GM23338 (cell line): ENCODE results near the gene PLA1A. TPM values are rescaled to one million over a fixed set of nuclear protein-coding genes. Genes with fewer than 3 reads are reported as not detected.

Experiments
- ATAC-seq: fragments of 200-7000 bp; cut with Tn5 transposase; 3 replicates; pipeline ENCODE4 v1.9.1; 2020
- DNase-seq: peaks from one replicate; pipeline ENCODE4 v3.0.0-alpha.2; 2015; ENCODE audit warnings: low spot score
- H2AFZ ChIP-seq: fragments of 200-600 bp; sonication (generic); 2 replicates; pipeline ENCODE4 v1.8.0; 2016; ENCODE audit warnings: antibody characterized with exemption, mild to moderate bottlenecking, moderate library complexity
- H3F3A ChIP-seq: fragments of 200-600 bp; sonication (generic); replicated peaks from 2 replicates; pipeline ENCODE4 v1.8.0; 2017; ENCODE audit warnings: antibody characterized with exemption, mixed run types, low read depth
- H3K27ac ChIP-seq: fragments of 200-600 bp; sonication (generic); 2 replicates; pipeline ENCODE4 v1.6.1; 2016; ENCODE audit warnings: low read depth
- H3K27me3 ChIP-seq: fragments of 200-600 bp; sonication (generic); 2 replicates; pipeline ENCODE4 v1.8.0; 2016; ENCODE audit warnings: mild to moderate bottlenecking, mixed run types, moderate library complexity; ENCODE audit not compliant: insufficient read depth
- H3K36me3 ChIP-seq: fragments of 200-600 bp; sonication (generic); 2 replicates; pipeline ENCODE4 v1.8.0; 2016; ENCODE audit warnings: mild to moderate bottlenecking; ENCODE audit not compliant: insufficient read depth
- H3K4me1 ChIP-seq: fragments of 200-600 bp; sonication (generic); 2 replicates; pipeline ENCODE4 v1.8.0; 2016; ENCODE audit warnings: mild to moderate bottlenecking, moderate library complexity; ENCODE audit not compliant: insufficient read depth
- H3K4me2 ChIP-seq: fragments of 200-600 bp; sonication (generic); 2 replicates; pipeline ENCODE4 v1.7.1; 2017; ENCODE audit warnings: mixed run types
- H3K4me3 ChIP-seq: fragments of 200-600 bp; sonication (generic); 2 replicates; pipeline ENCODE4 v1.6.1; 2016; ENCODE audit warnings: mixed run types
- H3K79me2 ChIP-seq: fragments of 200-600 bp; sonication (generic); replicated peaks from 2 replicates; pipeline ENCODE4 v1.8.0; 2017; ENCODE audit warnings: mild to moderate bottlenecking; ENCODE audit not compliant: insufficient read depth
- H3K9me2 ChIP-seq: fragments of 200-600 bp; sonication (generic); 2 replicates; pipeline ENCODE4 v1.8.0; 2017; ENCODE audit not compliant: insufficient read depth
- H4K20me1 ChIP-seq: fragments of 200-600 bp; sonication (generic); replicated peaks from 2 replicates; pipeline ENCODE4 v1.8.0; 2017; ENCODE audit warnings: mild to moderate bottlenecking; ENCODE audit not compliant: insufficient read depth
- H3K27ac Mint-ChIP-seq: 2 replicates; pipeline ENCODE4 v1.8.0; 2020; ENCODE audit warnings: inconsistent platforms, mild to moderate bottlenecking, moderate library complexity, mixed read lengths
- H3K27me3 Mint-ChIP-seq: 3 replicates; pipeline ENCODE4 v1.8.0; 2022; ENCODE audit warnings: low read depth, mild to moderate bottlenecking, moderate library complexity, mixed read lengths, inconsistent platforms; ENCODE audit not compliant: insufficient read depth, poor library complexity
- H3K36me3 Mint-ChIP-seq: 3 replicates; pipeline ENCODE4 v1.8.0; 2021; ENCODE audit warnings: low read depth, mild to moderate bottlenecking, inconsistent platforms, moderate library complexity, mixed read lengths
- H3K4me1 Mint-ChIP-seq: 3 replicates; pipeline ENCODE4 v1.8.0; 2020; ENCODE audit warnings: mild to moderate bottlenecking, inconsistent platforms, mixed read lengths
- H3K4me3 Mint-ChIP-seq: 3 replicates; pipeline ENCODE4 v1.8.0; 2021; ENCODE audit warnings: moderate library complexity, mild to moderate bottlenecking, inconsistent platforms, mixed read lengths
- H3K9me3 Mint-ChIP-seq: 3 replicates; pipeline ENCODE4 v1.8.0; 2020; ENCODE audit warnings: moderate library complexity, mild to moderate bottlenecking, inconsistent platforms, mixed read lengths
- CREB1 ChIP-seq: fragments of 250-450 bp; sonication (Bioruptor Pico); IDR thresholded peaks from 2 replicates; pipeline ENCODE4 v1.5.0; 2020; ENCODE audit warnings: low read depth, mild to moderate bottlenecking, moderate library complexity
- EZH2 ChIP-seq: fragments of 200-600 bp; sonication (generic); IDR thresholded peaks from one replicate; pipeline ENCODE4 v1.8.0; 2017; ENCODE audit warnings: antibody characterized with exemption, mild to moderate bottlenecking, low read depth; ENCODE audit not compliant: unreplicated experiment
- EZH2phosphoT487 ChIP-seq: fragments of 200-600 bp; sonication (generic); IDR thresholded peaks from one replicate; pipeline ENCODE4 v1.8.1; 2018; ENCODE audit warnings: antibody characterized with exemption; ENCODE audit not compliant: unreplicated experiment
- JUNB ChIP-seq: IDR thresholded peaks from one replicate; pipeline ENCODE4 v1.6.1; 2016; ENCODE audit warnings: antibody characterized with exemption; ENCODE audit not compliant: unreplicated experiment
- NANOG ChIP-seq: IDR thresholded peaks from 2 replicates; pipeline ENCODE4 v1.6.1; 2016; ENCODE audit warnings: antibody characterized with exemption, borderline replicate concordance
- POLR2AphosphoS5 ChIP-seq: IDR thresholded peaks from 2 replicates; pipeline ENCODE4 v1.6.1; 2016; ENCODE audit warnings: antibody characterized with exemption, low read depth
- STAT1 ChIP-seq: IDR thresholded peaks from one replicate; pipeline ENCODE4 v1.6.1; 2016; ENCODE audit warnings: antibody characterized with exemption; ENCODE audit not compliant: unreplicated experiment
- ZNF114 ChIP-seq: fragments of 250-450 bp; sonication (Bioruptor Pico); IDR thresholded peaks from 2 replicates; pipeline ENCODE4 v1.5.0; 2020; ENCODE audit warnings: mild to moderate bottlenecking, moderate library complexity
- ZNF331 ChIP-seq: fragments of 250-450 bp; sonication (Bioruptor Pico); IDR thresholded peaks from 2 replicates; pipeline ENCODE4 v1.5.0; 2020; ENCODE audit warnings: low read depth, mild to moderate bottlenecking, moderate library complexity
- polyA plus RNA-seq: library from polyadenylated mRNA; unstranded; fragments of >200 nt; fragmentation: Nextera tagmentation; extraction: Ambion mirVana; gene quantifications from 2 replicates; pipeline ENCODE4 v1.2.1, GENCODE V29; 2016
- total RNA-seq: library from RNA; depleted of rRNA; stranded (reverse); fragments of >200 nt; shearing (Covaris generic); gene quantifications from 2 replicates; pipeline ENCODE4 v1.2.3, GENCODE V29; 2014
- TF ChIP-seq, protein P1 (sequence below): fragments of 250-450 bp; sonication (Bioruptor Pico); IDR thresholded peaks from 2 replicates; pipeline ENCODE4 v1.5.0; 2020; ENCODE audit warnings: mild to moderate bottlenecking, moderate library complexity
- TF ChIP-seq, protein P2 (sequence below), 2 experiments: fragments of 200-600 bp in 1 of 2; sonication (generic) in 1 of 2; conservative IDR thresholded peaks; 2 replicates each; pipeline versions ENCODE4 v1.5.1 to v1.6.1; 2016 to 2017; ENCODE audit warnings: antibody characterized with exemption in 2 of 2, low read depth in 2 of 2, mild to moderate bottlenecking in 2 of 2, moderate library complexity in 1 of 2
- TF ChIP-seq, protein P3 (sequence below): IDR thresholded peaks from 2 replicates; pipeline ENCODE4 v1.6.1; 2016; ENCODE audit warnings: antibody characterized with exemption
- TF ChIP-seq, protein P4 (sequence below): IDR thresholded peaks from one replicate; pipeline ENCODE4 v1.6.1; 2018; ENCODE audit warnings: antibody characterized with exemption; ENCODE audit not compliant: unreplicated experiment

PLA1A gene
- total and polyA plus RNA-seq, 2 experiments from 2014 or later: not detected

DNA sequence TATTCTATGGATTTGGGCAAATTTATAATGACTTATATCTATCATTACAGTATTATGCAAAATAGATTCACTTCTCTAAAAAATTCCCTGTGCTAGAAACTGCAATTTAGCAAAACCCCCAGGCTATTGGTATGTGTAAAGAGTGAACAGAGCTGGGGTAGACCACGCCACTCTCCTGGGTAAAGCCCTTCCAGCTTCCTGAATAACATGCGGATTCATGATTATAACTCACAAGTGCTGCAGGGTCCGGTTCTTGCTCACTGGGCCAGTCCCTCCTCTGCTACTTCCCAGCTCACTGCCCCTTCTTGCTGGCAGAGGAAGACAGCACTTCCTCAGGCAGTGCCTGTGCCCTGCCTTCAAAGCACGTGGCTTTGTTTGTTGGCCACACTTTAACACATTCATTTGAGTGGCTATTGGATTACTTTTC is 42.4 kb upstream of the PLA1A start:
- DNase-seq: no peak
- H3K4me1 ChIP-seq: no peaks in the 10 kb centered on the region
- H3K27me3 Mint-ChIP-seq: no peaks in the 10 kb centered on the region
- H3K36me3 ChIP-seq: no peaks in the 10 kb centered on the region
- no peak overlapping the region for H3K4me2 ChIP-seq
- H3K27me3 ChIP-seq: no peaks in the 10 kb centered on the region
- H3K79me2 ChIP-seq: no peaks in the 10 kb centered on the region
- no peaks in the 10 kb centered on the region for H3K36me3 Mint-ChIP-seq
- peak overlapping the region; percentile 81; the same call in 1 of the 2 replicates for H2AFZ ChIP-seq
- no peaks in the 10 kb centered on the region for H3K9me3 Mint-ChIP-seq
- peaks cover 3% of the 10 kb centered on the region; the same call in 1 of the 3 replicates for H3K4me1 Mint-ChIP-seq
- H3F3A ChIP-seq: no peaks in the 10 kb centered on the region
- no peak for ATAC-seq
- no peak overlapping the region for H3K4me3 Mint-ChIP-seq
- no peak overlapping the region for H3K27ac Mint-ChIP-seq
- no peak for TF ChIP-seq STAT1
- no peak for TF ChIP-seq EZH2
- no peak for TF ChIP-seq EZH2phosphoT487
- TF ChIP-seq NANOG: no peak
- no peak for TF ChIP-seq CREB1 (CRISPR knock-in tag)
- TF ChIP-seq, protein P1, sequence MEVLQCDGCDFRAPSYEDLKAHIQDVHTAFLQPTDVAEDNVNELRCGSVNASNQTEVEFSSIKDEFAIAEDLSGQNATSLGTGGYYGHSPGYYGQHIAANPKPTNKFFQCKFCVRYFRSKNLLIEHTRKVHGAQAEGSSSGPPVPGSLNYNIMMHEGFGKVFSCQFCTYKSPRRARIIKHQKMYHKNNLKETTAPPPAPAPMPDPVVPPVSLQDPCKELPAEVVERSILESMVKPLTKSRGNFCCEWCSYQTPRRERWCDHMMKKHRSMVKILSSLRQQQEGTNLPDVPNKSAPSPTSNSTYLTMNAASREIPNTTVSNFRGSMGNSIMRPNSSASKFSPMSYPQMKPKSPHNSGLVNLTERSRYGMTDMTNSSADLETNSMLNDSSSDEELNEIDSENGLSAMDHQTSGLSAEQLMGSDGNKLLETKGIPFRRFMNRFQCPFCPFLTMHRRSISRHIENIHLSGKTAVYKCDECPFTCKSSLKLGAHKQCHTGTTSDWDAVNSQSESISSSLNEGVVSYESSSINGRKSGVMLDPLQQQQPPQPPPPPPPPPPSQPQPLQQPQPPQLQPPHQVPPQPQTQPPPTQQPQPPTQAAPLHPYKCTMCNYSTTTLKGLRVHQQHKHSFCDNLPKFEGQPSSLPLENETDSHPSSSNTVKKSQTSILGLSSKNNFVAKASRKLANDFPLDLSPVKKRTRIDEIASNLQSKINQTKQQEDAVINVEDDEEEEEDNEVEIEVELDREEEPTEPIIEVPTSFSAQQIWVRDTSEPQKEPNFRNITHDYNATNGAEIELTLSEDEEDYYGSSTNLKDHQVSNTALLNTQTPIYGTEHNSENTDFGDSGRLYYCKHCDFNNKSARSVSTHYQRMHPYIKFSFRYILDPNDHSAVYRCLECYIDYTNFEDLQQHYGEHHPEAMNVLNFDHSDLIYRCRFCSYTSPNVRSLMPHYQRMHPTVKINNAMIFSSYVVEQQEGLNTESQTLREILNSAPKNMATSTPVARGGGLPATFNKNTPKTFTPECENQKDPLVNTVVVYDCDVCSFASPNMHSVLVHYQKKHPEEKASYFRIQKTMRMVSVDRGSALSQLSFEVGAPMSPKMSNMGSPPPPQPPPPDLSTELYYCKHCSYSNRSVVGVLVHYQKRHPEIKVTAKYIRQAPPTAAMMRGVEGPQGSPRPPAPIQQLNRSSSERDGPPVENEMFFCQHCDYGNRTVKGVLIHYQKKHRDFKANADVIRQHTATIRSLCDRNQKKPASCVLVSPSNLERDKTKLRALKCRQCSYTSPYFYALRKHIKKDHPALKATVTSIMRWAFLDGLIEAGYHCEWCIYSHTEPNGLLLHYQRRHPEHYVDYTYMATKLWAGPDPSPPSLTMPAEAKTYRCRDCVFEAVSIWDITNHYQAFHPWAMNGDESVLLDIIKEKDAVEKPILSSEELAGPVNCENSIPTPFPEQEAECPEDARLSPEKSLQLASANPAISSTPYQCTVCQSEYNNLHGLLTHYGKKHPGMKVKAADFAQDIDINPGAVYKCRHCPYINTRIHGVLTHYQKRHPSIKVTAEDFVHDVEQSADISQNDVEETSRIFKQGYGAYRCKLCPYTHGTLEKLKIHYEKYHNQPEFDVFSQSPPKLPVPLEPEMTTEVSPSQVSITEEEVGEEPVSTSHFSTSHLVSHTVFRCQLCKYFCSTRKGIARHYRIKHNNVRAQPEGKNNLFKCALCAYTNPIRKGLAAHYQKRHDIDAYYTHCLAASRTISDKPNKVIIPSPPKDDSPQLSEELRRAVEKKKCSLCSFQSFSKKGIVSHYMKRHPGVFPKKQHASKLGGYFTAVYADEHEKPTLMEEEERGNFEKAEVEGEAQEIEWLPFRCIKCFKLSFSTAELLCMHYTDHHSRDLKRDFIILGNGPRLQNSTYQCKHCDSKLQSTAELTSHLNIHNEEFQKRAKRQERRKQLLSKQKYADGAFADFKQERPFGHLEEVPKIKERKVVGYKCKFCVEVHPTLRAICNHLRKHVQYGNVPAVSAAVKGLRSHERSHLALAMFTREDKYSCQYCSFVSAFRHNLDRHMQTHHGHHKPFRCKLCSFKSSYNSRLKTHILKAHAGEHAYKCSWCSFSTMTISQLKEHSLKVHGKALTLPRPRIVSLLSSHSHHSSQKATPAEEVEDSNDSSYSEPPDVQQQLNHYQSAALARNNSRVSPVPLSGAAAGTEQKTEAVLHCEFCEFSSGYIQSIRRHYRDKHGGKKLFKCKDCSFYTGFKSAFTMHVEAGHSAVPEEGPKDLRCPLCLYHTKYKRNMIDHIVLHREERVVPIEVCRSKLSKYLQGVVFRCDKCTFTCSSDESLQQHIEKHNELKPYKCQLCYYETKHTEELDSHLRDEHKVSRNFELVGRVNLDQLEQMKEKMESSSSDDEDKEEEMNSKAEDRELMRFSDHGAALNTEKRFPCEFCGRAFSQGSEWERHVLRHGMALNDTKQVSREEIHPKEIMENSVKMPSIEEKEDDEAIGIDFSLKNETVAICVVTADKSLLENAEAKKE (CRISPR knock-in tag): no peak
- TF ChIP-seq JUNB: no peak
- TF ChIP-seq POLR2AphosphoS5: no peak
- TF ChIP-seq ZNF114 (CRISPR knock-in tag): no peak
- TF ChIP-seq, protein P2, sequence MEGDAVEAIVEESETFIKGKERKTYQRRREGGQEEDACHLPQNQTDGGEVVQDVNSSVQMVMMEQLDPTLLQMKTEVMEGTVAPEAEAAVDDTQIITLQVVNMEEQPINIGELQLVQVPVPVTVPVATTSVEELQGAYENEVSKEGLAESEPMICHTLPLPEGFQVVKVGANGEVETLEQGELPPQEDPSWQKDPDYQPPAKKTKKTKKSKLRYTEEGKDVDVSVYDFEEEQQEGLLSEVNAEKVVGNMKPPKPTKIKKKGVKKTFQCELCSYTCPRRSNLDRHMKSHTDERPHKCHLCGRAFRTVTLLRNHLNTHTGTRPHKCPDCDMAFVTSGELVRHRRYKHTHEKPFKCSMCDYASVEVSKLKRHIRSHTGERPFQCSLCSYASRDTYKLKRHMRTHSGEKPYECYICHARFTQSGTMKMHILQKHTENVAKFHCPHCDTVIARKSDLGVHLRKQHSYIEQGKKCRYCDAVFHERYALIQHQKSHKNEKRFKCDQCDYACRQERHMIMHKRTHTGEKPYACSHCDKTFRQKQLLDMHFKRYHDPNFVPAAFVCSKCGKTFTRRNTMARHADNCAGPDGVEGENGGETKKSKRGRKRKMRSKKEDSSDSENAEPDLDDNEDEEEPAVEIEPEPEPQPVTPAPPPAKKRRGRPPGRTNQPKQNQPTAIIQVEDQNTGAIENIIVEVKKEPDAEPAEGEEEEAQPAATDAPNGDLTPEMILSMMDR (conservative IDR thresholded peaks at IDR 0.05; ENCODE audit: low read depth in 2 of 2): no peak
- TF ChIP-seq ZNF331 (CRISPR knock-in tag): no peak
- TF ChIP-seq, protein P3, sequence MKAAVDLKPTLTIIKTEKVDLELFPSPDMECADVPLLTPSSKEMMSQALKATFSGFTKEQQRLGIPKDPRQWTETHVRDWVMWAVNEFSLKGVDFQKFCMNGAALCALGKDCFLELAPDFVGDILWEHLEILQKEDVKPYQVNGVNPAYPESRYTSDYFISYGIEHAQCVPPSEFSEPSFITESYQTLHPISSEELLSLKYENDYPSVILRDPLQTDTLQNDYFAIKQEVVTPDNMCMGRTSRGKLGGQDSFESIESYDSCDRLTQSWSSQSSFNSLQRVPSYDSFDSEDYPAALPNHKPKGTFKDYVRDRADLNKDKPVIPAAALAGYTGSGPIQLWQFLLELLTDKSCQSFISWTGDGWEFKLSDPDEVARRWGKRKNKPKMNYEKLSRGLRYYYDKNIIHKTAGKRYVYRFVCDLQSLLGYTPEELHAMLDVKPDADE: no peak
- TF ChIP-seq, protein P4, sequence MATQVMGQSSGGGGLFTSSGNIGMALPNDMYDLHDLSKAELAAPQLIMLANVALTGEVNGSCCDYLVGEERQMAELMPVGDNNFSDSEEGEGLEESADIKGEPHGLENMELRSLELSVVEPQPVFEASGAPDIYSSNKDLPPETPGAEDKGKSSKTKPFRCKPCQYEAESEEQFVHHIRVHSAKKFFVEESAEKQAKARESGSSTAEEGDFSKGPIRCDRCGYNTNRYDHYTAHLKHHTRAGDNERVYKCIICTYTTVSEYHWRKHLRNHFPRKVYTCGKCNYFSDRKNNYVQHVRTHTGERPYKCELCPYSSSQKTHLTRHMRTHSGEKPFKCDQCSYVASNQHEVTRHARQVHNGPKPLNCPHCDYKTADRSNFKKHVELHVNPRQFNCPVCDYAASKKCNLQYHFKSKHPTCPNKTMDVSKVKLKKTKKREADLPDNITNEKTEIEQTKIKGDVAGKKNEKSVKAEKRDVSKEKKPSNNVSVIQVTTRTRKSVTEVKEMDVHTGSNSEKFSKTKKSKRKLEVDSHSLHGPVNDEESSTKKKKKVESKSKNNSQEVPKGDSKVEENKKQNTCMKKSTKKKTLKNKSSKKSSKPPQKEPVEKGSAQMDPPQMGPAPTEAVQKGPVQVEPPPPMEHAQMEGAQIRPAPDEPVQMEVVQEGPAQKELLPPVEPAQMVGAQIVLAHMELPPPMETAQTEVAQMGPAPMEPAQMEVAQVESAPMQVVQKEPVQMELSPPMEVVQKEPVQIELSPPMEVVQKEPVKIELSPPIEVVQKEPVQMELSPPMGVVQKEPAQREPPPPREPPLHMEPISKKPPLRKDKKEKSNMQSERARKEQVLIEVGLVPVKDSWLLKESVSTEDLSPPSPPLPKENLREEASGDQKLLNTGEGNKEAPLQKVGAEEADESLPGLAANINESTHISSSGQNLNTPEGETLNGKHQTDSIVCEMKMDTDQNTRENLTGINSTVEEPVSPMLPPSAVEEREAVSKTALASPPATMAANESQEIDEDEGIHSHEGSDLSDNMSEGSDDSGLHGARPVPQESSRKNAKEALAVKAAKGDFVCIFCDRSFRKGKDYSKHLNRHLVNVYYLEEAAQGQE: no peak
- H3K27ac ChIP-seq: no peak overlapping the region
- no peak overlapping the region for H3K4me3 ChIP-seq
- no peaks in the 10 kb centered on the region for H4K20me1 ChIP-seq
- H3K9me2 ChIP-seq: 0 out of 2 replicates have a peak, but pooled peaks cover 3% of the 10 kb centered on the region
